Cardiac septum (tissue), 1 donor: ENCODE results near the gene NKAIN2. TPM values are rescaled to one million over a fixed set of nuclear protein-coding genes. Genes with fewer than 3 reads are reported as not detected.
A peak's percentile ranks its signal among the peaks of the same experiment; 100 is the strongest.

Source experiments
- DNase-seq: peaks from one replicate; pipeline ENCODE4 v3.0.0-alpha.2; 2020; ENCODE audit warnings: low spot score
- intact Hi-C: fragments of 100-400 bp; cut with DNase I; formaldehyde crosslinking; loops from one replicate; pipeline ENCODE4 v1.14.0; 2022
- long read RNA-seq: library from polyadenylated mRNA; unstranded; transcript quantifications from one replicate; pipeline ENCODE4 v2.0.0, GENCODE V29; 2021
- total RNA-seq: library from RNA; stranded (reverse); fragmentation: NEBNext Ultra II Directional; extraction: Animal tissue kit (Norgen Biotek cat#: 25700); gene quantifications from one replicate; pipeline ENCODE4 v1.2.1, GENCODE V29; 2021
- donor health status: DM: no; HTN: no; CAD: no.

Gene NKAIN2
- 0.30 TPM for total RNA-seq
- long read RNA-seq, partial matches to known transcripts, result 0 of 2 reads
- long read RNA-seq, other reads (novel, unspliced or antisense), result 2 of 2 reads

- no peak for DNase-seq
Measured at GRCh38 chr6:123803504-123804013, at the start of gene NKAIN2. NKAIN2 (plus strand) TSS chr6:123803865.

GRCh38 chr6:123759472-123759871 is 44.2 kb upstream of the NKAIN2 start:
- no peak for DNase-seq
- intact Hi-C loops, result no loop called here

More at GRCh38 chr6:123803504-123804013, at the start of gene NKAIN2:
- intact Hi-C loops, result loop anchor here (5.0 kb wide), 2 partner anchors 164 to 994 kb away; no protein-coding TSS in a partner anchor

- DNase-seq, result no peak
- intact Hi-C loops, result no loop called here
Measured at GRCh38 chr6:123763904-123764303, 39.8 kb upstream of the NKAIN2 start.

GRCh38 chr6:123764722-123765121 is 38.9 kb upstream of the NKAIN2 start:
- no peak for DNase-seq
- intact Hi-C loops, result no loop called here

GRCh38 chr6:123768921-123769320 is 34.7 kb upstream of the NKAIN2 start:
- no peak for DNase-seq
- intact Hi-C loops, result no loop called here

- intact Hi-C loops, result no loop called here
- DNase-seq, result no peak
Measured at GRCh38 chr6:123769431-123769830, 34.2 kb upstream of the NKAIN2 start.

GRCh38 chr6:123770247-123770949 is 33.3 kb upstream of the NKAIN2 start:
- intact Hi-C loops, result no loop called here
- no peak for DNase-seq

GRCh38 chr6:123771126-123771525 is 32.5 kb upstream of the NKAIN2 start:
- DNase-seq, result no peak
- intact Hi-C loops, result no loop called here

GRCh38 chr6:123777563-123777962 is 26.1 kb upstream of the NKAIN2 start:
- intact Hi-C loops, result no loop called here
- DNase-seq, result no peak

- no peak for DNase-seq
- intact Hi-C loops, result no loop called here
Measured at GRCh38 chr6:123780021-123780420, 23.6 kb upstream of the NKAIN2 start.

- intact Hi-C loops, result no loop called here
- no peak for DNase-seq
Measured at GRCh38 chr6:123784330-123784729, 19.3 kb upstream of the NKAIN2 start.

- intact Hi-C loops, result no loop called here
Measured at GRCh38 chr6:123785039-123785438, 18.6 kb upstream of the NKAIN2 start.

GRCh38 chr6:123788319-123788718 is 15.3 kb upstream of the NKAIN2 start:
- intact Hi-C loops, result no loop called here
- DNase-seq, result no peak

More at GRCh38 chr6:123785039-123785438, 18.6 kb upstream of the NKAIN2 start:
- DNase-seq, result no peak

- intact Hi-C loops, result no loop called here
- DNase-seq, result no peak
Measured at GRCh38 chr6:123794190-123794589, 9.5 kb upstream of the NKAIN2 start.

GRCh38 chr6:123794799-123795198 is 8.9 kb upstream of the NKAIN2 start:
- no peak for DNase-seq
- intact Hi-C loops, result no loop called here

- no peak for DNase-seq
- intact Hi-C loops, result loop anchor here (5.0 kb wide), 2 partner anchors 166 to 996 kb away; no protein-coding TSS in a partner anchor
Measured at GRCh38 chr6:123801067-123801466, 2.6 kb upstream of the NKAIN2 start.

- intact Hi-C loops, result loop anchor here (5.0 kb wide), 2 partner anchors 165 to 995 kb away; no protein-coding TSS in a partner anchor
- DNase-seq, result no peak
Measured at GRCh38 chr6:123802351-123802696, 1.3 kb upstream of the NKAIN2 start.

GRCh38 chr6:123802697-123803503 is 765 bp upstream of the NKAIN2 start:
- intact Hi-C loops, result loop anchor here (5.0 kb wide), 2 partner anchors 164 to 994 kb away; no protein-coding TSS in a partner anchor
- peak; percentile 90 for DNase-seq

- no peak for DNase-seq
- intact Hi-C loops, result loop anchor here (5.0 kb wide), 2 partner anchors 163 to 993 kb away; no protein-coding TSS in a partner anchor
Measured at GRCh38 chr6:123804014-123804786, 535 bp downstream of the NKAIN2 start.
